HG02981 (cell line): ENCODE results near the gene THBS1.

ENCODE experiments used
- ATAC-seq: cut with Tn5 transposase; IDR thresholded peaks from one replicate; pipeline ENCODE4 v1.9.1; 2021; ENCODE audit warnings: mild to moderate bottlenecking, moderate library complexity; ENCODE audit not compliant: unreplicated experiment

THBS1 gene

DNA sequence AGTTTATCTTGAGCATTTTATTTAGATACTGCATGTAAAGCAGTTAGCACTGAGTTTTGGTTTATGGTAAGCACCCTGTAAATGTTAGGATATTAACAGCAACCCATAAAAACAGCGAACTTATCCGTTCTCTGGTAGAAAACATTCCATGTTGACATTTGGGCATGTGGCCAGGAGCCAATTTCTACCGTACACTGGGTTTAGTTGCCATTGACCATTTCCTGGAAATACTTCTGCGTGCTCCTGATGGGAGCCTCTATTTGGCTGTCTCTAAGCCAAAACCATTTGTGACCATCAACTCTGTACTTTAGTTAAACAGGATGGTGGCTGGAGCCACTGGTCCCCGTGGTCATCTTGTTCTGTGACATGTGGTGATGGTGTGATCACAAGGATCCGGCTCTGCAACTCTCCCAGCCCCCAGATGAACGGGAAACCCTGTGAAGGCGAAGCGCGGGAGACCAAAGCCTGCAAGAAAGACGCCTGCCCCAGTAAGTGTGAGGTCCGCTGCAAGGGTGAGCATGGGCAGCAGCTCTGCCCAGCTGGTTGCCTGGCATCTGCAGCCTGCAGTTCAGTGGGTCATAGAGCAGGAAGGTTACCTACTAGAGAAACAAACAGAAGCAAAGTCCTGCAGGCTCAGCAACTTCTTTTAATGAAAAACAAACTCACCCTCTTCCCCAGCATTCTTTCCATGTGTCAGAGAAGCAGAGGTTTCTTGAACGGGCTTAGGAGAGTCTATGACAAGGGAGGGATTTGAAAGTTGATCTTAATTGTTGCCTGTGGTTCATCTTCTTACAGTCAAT, 7.1 kb downstream of the THBS1 start:
- ATAC-seq, result no peak

DNA sequence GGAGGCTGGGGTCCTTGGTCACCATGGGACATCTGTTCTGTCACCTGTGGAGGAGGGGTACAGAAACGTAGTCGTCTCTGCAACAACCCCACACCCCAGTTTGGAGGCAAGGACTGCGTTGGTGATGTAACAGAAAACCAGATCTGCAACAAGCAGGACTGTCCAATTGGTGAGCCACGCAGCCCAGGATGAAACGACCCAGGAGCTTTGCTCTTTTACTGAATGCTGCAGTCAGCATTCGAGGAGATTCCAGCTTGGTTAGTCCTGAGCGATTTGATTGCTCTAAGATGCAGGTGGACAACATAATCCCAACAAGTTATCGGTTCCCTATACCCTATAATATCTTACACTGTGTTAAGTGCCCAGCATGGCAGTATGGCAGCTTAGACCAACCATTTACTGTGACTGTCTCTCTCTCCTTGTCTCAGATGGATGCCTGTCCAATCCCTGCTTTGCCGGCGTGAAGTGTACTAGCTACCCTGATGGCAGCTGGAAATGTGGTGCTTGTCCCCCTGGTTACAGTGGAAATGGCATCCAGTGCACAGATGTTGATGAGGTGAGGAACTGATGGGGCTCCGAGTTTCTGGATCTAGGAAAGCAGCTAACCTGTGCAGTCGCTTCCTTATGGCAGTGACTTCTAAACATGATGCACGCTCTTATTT, 7.8 kb downstream of the THBS1 start:
- no peak for ATAC-seq

GRCh38 chr15:39589193-39589814, 8.4 kb downstream of the THBS1 start:
- ATAC-seq, result no peak

DNA sequence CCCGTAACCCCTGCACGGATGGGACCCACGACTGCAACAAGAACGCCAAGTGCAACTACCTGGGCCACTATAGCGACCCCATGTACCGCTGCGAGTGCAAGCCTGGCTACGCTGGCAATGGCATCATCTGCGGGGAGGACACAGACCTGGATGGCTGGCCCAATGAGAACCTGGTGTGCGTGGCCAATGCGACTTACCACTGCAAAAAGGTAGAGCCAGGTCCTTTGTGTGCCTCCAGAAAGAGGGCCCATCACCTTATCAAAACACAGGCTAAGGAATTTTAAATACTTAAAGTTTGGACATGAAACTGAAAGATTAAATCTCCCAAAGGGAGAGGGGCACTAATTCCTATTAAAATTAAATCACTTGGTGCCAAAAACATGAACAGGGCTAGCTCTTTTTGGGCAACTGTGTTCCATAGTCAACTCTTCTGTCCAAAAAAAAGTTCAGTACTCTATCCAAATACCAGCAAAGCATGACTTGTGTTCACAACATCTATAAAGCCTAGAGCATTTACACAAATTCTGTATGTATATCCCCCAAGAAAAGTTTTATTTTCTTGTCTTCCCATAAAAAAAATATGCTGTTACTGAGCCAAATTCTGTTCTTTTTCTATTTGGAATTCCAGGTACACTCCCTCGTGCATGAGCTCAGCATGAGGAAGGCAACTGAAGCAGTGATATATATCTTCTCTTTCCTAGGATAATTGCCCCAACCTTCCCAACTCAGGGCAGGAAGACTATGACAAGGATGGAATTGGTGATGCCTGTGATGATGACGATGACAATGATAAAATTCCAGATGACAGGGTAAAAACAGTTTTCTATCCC, 9.2 kb downstream of the THBS1 start:
- no peak for ATAC-seq

DNA sequence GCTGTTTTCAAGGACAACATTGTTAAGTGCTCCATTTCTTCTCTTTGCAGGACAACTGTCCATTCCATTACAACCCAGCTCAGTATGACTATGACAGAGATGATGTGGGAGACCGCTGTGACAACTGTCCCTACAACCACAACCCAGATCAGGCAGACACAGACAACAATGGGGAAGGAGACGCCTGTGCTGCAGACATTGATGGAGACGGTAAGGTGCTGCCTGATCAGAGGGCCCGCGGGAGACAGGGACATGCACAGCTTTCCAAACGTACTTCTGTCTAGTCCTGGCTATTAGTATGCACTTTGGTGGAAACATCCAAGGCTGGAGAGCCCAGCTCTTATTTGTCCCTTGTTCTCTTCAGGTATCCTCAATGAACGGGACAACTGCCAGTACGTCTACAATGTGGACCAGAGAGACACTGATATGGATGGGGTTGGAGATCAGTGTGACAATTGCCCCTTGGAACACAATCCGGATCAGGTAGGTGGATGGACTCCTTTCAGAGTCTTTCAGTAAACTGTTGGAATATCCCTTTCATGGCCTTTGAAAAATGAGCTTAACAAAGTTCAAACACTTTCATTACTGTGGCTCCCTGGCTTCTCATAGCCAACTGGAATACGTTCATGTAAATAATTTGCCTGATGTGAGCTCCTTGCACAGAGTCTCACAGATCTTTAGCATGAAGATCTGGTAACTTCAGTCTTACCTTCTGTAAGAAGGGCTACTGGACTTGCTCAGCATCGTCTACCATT, 10.4 kb downstream of the THBS1 start:
- no peak for ATAC-seq

GRCh38 chr15:39591896-39592315, 11.0 kb downstream of the THBS1 start:
- no peak for ATAC-seq

DNA sequence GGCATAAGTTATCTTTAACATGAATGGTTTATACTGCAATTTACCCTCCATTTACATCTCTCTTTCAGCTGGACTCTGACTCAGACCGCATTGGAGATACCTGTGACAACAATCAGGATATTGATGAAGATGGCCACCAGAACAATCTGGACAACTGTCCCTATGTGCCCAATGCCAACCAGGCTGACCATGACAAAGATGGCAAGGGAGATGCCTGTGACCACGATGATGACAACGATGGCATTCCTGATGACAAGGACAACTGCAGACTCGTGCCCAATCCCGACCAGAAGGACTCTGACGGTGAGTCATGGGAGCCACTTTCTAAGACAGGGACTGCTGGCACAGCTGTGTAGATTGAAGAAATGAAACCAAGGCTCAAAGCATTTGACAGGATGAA, 11.6 kb downstream of the THBS1 start:
- no peak for ATAC-seq

GRCh38 chr15:39593071-39593655, 12.3 kb downstream of the THBS1 start:
- ATAC-seq, result no peak

DNA sequence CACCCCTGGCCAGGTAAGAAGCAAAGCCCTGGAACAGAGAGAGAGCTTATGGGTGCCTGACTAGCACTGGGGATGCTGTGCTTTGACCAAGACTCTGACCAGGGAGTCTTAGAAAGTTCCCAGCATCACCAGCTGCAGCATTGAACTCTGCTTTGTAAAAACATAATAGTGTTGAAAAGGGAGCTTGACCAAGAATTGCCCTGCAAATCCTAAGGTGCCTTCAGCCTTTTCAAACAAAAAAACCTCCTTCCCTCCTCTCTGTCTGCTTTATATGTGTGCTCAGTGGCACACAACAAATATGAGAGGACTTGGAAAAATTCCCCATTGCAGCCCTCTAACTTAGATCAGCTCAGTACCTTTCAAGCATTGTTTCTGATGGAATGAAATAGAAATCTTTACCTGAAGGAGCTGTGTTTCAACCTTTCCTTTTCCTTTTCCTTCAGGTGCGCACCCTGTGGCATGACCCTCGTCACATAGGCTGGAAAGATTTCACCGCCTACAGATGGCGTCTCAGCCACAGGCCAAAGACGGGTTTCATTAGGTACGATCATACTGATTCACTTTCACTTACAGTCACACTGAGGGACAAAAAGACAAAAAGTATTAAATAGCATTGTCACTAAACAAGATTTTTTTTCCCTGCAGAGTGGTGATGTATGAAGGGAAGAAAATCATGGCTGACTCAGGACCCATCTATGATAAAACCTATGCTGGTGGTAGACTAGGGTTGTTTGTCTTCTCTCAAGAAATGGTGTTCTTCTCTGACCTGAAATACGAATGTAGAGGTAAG, 13.0 kb downstream of the THBS1 start:
- no peak for ATAC-seq

GRCh38 chr15:39594446-39595337, 13.8 kb downstream of the THBS1 start:
- no peak for ATAC-seq

GRCh38 chr15:39595338-39596221, 14.7 kb downstream of the THBS1 start:
- no peak for ATAC-seq

DNA sequence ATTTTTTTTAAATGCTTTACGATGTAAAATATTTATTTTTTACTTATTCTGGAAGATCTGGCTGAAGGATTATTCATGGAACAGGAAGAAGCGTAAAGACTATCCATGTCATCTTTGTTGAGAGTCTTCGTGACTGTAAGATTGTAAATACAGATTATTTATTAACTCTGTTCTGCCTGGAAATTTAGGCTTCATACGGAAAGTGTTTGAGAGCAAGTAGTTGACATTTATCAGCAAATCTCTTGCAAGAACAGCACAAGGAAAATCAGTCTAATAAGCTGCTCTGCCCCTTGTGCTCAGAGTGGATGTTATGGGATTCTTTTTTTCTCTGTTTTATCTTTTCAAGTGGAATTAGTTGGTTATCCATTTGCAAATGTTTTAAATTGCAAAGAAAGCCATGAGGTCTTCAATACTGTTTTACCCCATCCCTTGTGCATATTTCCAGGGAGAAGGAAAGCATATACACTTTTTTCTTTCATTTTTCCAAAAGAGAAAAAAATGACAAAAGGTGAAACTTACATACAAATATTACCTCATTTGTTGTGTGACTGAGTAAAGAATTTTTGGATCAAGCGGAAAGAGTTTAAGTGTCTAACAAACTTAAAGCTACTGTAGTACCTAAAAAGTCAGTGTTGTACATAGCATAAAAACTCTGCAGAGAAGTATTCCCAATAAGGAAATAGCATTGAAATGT, 15.6 kb downstream of the THBS1 start:
- no peak for ATAC-seq

- no peak for ATAC-seq
Observed at GRCh38 chr15:39597336-39597735, 16.5 kb downstream of the THBS1 start.

DNA sequence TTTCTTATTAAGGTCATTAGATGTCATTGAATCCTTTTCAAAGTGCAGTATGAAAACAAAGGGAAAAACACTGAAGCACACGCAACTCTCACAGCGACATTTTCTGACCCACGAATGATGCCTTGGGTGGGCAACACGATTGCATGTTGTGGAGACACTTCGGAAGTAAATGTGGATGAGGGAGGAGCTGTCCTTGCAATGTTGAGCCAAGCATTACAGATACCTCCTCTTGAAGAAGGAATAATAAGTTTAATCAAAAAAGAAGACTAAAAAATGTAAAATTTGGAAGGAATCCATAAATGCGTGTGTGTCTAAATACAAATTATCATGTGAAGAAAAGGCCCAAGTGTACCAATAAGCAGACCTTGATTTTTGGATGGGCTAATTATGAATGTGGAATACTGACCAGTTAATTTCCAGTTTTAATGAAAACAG, 16.9 kb downstream of the THBS1 start:
- no peak for ATAC-seq

DNA sequence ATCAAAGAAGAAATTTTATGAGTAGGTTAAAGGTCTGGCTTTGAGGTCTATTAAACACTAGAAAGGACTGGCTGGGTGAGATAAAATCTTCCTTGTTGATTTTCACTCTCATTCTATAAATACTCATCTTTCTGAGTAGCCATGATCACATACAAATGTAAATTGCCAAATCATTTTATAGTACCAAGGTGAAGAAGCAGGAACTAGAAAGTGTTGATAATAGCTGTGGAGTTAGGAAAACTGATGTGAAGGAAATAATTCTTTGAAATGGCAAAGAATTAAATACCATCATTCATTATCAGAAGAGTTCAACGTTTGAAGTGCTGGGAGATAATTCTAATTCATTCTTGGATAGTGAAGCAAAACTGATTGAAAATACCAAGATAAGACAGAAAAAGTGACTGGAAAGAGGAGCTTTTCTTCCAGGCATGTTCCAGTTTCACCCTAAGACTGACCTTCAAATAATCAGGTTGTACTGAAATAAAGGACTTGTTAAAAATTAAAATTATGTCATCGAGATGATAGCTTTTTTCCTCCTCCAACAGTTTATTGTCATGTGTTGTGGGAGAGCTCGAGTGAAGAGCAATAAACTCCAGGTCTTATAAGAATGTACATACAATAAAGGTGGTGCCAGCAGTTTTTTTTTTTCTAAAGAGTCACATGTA, 17.4 kb downstream of the THBS1 start:
- no peak for ATAC-seq
